Brain microvascular endothelial cell (primary cell): Measurements from ENCODE around the gene GSE1.

Experiments
- DNase-seq: peaks from one replicate; pipeline ENCODE4 v3.0.0-alpha.2; 2020
- H3K27ac ChIP-seq: fragments of 250-450 bp; sonication (Bioruptor Pico); 2 replicates; pipeline ENCODE4 v1.5.1; 2020; ENCODE audit warnings: mild to moderate bottlenecking, moderate library complexity
- H3K27me3 ChIP-seq: fragments of 250-450 bp; sonication (Bioruptor Pico); replicated peaks from 2 replicates; pipeline ENCODE4 v1.5.1; 2020; ENCODE audit warnings: mild to moderate bottlenecking
- H3K36me3 ChIP-seq: fragments of 250-450 bp; sonication (Bioruptor Pico); replicated peaks from 2 replicates; pipeline ENCODE4 v1.5.1; 2020; ENCODE audit warnings: mild to moderate bottlenecking
- H3K4me3 ChIP-seq: 2 replicates; pipeline ENCODE4 v1.5.1; 2011; ENCODE audit warnings: low read depth, mild to moderate bottlenecking, control low read depth, low read length, moderate library complexity
- CTCF ChIP-seq: IDR thresholded peaks from 2 replicates; pipeline ENCODE4 v1.5.1; 2011; ENCODE audit warnings: low read depth, mild to moderate bottlenecking, moderate library complexity, low read length, control low read depth, inconsistent platforms; ENCODE audit errors: missing control alignments
- in situ Hi-C: cut with HindIII; loops from 2 replicates; pipeline ENCODE4 v1.10.0; 2017; ENCODE audit warnings: low sequenced_read_pairs, low pct_ligation_motif_present

The GSE1 gene

GRCh38 chr16:85625053-85625452 is 11.9 kb downstream of the GSE1 start:
- no peak overlapping the region for H3K4me3 ChIP-seq
- DNase-seq = no peak
- no peaks in the 10 kb centered on the region for H3K36me3 ChIP-seq
- no peak overlapping the region for H3K27ac ChIP-seq
- in situ Hi-C loops = no loop called here
- TF ChIP-seq CTCF = no peak
- H3K27me3 ChIP-seq = no peaks in the 10 kb centered on the region

GRCh38 chr16:85625485-85626117 is 12.5 kb downstream of the GSE1 start:
- no peaks in the 10 kb centered on the region for H3K36me3 ChIP-seq
- H3K4me3 ChIP-seq = no peak overlapping the region
- no peak overlapping the region for H3K27ac ChIP-seq
- H3K27me3 ChIP-seq = no peaks in the 10 kb centered on the region
- in situ Hi-C loops = no loop called here
- no peak for DNase-seq
- no peak for TF ChIP-seq CTCF

- no peaks in the 10 kb centered on the region for H3K36me3 ChIP-seq
- H3K27ac ChIP-seq = no peak overlapping the region
- no peak for TF ChIP-seq CTCF
- DNase-seq = no peak
- in situ Hi-C loops = no loop called here
- H3K4me3 ChIP-seq = no peak overlapping the region
- no peaks in the 10 kb centered on the region for H3K27me3 ChIP-seq
Measured at GRCh38 chr16:85626191-85626981, 13.3 kb downstream of the GSE1 start.

GRCh38 chr16:85627089-85627488 is 14.0 kb downstream of the GSE1 start:
- H3K4me3 ChIP-seq = no peak overlapping the region
- no peaks in the 10 kb centered on the region for H3K36me3 ChIP-seq
- no peak for TF ChIP-seq CTCF
- in situ Hi-C loops = no loop called here
- no peaks in the 10 kb centered on the region for H3K27me3 ChIP-seq
- H3K27ac ChIP-seq = no peak overlapping the region
- no peak for DNase-seq

- DNase-seq = no peak
- in situ Hi-C loops = no loop called here
- H3K4me3 ChIP-seq = no peak overlapping the region
- no peaks in the 10 kb centered on the region for H3K27me3 ChIP-seq
- TF ChIP-seq CTCF = no peak
- H3K36me3 ChIP-seq = no peaks in the 10 kb centered on the region
- H3K27ac ChIP-seq = no peak overlapping the region
Measured at GRCh38 chr16:85627526-85628264, 14.6 kb downstream of the GSE1 start.
